VCaP (cell line): ENCODE results near the gene WWOX.

Experiments
- H3K27ac ChIP-seq: fragments of 450-650 bp; 2 replicates; pipeline ENCODE4 v1.5.1; 2017
- TF ChIP-seq, protein P1 (sequence below): fragments of 450-650 bp; conservative IDR thresholded peaks from 2 replicates; pipeline ENCODE4 v1.5.1; 2017; ENCODE audit warnings: mild to moderate bottlenecking, moderate library complexity

The WWOX gene

DNA sequence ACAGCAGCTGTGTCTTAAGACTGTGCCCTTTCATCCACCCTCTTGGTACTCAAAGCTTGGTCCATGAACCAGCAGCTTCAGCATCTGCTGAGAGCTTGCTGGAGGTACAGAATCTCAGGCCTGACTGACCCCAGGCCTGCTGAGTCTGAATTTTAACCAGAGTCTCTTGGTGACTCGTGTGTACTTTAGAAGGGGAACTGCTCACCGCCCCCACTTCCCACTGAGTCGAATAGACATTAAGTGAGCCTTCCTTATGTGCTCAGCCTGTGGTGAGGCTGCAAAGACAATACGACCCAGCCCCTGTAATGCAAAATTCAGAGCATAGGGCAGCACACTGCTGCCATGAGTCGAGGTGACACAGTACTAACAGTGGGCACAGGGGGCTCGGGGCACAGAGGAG, 662.8 kb downstream of the WWOX start:
- H3K27ac ChIP-seq = no peak overlapping the region
- TF ChIP-seq, protein P1, sequence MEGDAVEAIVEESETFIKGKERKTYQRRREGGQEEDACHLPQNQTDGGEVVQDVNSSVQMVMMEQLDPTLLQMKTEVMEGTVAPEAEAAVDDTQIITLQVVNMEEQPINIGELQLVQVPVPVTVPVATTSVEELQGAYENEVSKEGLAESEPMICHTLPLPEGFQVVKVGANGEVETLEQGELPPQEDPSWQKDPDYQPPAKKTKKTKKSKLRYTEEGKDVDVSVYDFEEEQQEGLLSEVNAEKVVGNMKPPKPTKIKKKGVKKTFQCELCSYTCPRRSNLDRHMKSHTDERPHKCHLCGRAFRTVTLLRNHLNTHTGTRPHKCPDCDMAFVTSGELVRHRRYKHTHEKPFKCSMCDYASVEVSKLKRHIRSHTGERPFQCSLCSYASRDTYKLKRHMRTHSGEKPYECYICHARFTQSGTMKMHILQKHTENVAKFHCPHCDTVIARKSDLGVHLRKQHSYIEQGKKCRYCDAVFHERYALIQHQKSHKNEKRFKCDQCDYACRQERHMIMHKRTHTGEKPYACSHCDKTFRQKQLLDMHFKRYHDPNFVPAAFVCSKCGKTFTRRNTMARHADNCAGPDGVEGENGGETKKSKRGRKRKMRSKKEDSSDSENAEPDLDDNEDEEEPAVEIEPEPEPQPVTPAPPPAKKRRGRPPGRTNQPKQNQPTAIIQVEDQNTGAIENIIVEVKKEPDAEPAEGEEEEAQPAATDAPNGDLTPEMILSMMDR = no peak

DNA sequence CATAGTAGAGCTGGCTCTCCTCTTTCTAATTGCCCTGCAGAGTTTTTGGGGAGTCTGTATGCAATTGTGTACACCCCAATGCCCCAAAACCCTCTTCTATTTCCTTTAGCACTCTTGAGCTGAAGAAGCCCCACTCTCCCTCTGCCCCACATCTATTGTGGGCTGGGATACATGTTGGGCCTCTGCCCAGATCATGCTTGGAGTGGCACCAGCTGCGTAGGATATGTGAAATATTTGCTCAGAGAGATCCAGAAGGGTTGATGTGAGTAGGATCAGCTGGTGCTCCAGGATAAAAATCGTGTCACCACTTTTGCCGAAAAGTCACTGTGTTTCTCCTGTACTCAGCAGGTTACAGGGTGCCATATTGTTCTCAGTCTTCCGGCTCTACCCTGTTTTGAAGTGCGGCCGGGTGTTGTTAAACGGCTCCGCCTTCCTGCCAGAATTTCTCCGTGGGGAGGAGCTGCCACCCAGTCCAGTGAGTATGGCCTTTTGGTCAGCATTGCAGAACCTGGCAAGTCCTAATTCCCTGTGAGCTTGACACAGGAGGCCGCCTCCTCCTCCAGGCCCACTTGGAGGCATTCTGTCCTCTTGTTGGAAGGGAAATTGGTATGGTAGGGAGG, 664.5 kb downstream of the WWOX start:
- H3K27ac ChIP-seq = no peak overlapping the region
- TF ChIP-seq, protein P1 = no peak

DNA sequence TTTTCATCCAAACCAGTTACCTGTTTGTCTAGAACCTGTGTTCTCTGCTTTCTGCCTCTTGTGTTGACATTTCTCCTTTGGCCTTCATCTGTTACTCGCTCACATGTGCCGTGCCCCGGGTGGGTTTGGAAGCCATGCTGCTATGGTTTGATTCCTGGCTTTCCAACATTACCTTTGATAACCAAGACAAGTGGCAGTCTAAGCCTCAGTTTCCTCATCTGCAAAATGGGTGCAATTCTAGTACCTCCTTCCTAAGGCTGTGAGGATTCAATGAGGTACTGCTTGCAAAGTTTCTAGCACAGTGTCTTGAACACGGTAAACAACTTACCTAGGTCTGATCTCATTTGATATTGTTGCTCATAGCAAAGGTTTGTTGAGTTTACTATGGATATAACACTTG, 665.0 kb downstream of the WWOX start:
- TF ChIP-seq, protein P1 = no peak
- H3K27ac ChIP-seq = no peak overlapping the region

DNA sequence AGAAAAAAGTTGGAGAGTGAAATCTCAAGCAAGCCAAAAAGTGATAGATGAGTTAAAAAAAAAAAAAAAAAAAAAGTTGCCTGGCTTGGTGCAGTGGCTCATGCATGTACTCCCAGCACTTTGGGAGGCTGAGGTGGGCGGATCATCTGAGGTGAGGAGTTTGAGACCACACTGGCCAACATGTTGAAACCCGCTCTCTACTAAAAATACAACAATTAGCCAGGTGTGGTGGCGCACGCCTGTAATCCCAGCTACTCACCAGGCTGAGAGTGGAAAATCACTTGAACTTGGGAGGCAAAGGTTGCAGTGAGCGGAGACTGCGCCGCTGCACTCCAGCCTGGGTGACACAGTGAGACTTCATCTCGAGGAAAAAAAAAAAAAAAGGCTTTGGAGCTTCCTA, 668.8 kb downstream of the WWOX start:
- no peak overlapping the region for H3K27ac ChIP-seq
- TF ChIP-seq, protein P1 = no peak

DNA sequence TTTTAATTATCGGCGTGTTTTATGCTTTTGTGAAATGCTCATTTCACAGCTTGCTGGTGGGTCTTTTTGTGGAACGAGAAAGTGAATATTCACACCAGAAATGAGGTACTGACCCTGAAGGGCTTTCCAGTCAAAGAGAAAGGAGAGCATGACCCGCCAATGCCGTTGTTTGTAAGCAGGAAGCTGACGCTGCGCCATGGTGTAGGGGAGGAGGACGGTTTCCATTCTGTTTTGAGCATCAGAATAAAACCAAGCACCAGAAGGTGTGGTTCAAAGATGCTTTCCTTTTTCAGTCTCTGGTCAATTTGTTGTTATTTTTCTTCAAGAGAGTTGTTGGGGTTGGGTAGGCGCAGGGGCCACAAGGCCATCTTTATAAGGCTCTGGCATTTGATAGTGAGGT, 669.3 kb downstream of the WWOX start:
- H3K27ac ChIP-seq = no peak overlapping the region
- TF ChIP-seq, protein P1 = no peak

DNA sequence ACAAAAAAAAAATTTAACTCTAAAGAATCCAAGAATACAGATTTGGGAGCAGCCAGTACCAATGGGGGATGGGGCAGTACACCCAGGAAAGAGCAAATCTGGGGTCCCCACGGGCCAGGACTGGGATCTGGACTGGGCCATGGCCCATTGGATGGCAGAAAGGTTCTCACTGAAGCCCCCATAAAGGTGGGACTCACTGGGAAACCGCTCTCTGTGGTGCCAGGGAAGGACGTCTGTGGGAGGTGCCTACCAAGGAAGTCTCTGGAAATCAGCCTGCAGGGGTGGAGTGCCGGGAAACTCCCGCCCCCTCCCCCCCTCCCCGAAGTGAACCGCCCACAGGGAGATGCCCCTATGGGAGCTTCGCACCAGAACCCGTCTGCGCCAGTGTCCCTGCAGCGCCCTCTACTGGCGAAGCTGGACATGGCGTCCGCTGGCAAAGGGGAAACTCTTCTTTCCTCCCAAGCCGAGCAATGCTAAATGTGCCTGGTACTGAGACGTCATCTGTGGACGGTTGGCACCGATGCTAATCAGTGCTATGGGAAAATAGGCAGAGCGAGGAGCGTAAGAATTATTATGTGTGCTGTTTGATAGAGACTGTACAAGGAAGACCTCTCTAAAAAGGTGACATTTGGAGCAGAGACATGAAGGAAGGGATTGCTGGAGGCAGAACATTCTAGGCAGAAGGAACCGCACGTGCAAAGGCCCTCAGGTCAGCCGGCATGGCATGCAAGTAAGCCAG, 671.1 kb downstream of the WWOX start:
- TF ChIP-seq, protein P1 = peak; percentile 70
- no peak overlapping the region for H3K27ac ChIP-seq

DNA sequence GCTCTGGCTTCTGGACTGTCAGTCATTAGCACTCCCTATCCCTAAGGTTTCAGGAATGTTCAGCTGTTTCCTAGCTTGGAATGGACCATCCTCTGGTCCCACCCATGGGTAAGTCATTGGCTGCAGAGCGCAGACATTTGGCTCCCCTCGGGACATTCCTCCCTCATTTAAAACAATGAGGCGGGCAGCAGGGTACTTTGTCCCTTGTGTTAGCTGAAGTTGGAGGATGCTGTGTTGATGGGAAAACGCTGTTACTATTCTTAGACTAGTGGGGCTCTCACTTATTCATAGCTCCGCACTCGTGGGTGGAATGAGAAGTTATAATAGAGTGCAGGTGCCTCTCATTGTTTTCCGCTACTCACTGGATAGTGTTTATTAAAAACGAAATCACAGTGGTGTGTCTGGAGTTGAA, 673.8 kb downstream of the WWOX start:
- TF ChIP-seq, protein P1 = no peak
- no peak overlapping the region for H3K27ac ChIP-seq
